ENCODE measurements around the gene DOCK10.

The DOCK10 gene

DNA sequence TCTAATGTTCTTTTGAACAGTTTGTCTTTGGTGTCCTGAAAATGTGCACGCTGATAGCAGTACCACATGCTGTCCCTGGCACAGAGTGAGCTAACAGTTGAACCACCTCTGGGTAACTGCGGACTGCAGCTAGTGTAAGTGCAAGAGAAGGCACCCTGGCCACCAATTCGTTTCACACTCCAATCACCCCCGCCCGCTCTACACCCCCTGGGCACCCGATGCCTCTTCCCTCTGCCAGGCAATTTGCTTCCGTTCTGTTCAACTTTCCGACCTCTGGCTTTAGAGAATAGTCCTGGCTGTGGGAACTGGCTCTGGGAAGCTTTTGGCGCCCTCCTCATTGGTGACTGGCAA is 1.4 kb downstream of the DOCK10 start:
- no peak for DNase-seq

DNA sequence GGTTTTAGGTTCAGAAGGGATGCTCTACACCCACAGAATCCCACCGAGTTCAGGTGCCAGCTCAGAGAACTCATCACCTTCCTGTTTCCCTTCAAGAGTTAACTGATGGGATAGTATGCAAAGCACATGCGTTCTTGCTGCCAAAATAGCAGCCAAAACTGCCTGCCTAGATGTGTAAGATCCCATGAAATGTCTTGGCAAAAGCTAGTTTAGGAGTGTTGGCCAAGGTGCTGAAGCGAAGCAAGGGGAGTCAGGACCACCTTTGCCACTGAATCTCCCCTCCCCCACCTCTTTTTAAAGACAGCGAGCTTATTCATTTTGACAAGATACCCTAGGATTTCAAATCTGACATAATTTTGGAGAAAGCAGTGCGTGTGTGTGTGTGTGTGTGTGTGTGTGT is 2.1 kb downstream of the DOCK10 start:
- DNase-seq, result no peak

DNA sequence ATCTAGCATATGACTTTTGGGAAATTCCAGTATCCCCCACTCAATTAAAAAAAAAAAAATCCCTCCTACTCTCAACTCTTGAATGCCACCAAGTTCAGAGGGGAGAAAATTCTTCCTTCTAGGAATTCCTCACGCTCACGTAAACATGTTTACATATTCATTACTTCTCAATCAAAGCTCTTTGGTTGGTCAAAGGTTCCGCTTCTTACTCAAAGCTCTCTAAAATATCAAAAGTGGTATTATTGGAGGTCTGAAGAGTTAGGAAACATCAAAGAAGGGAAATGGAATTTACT is 4.1 kb downstream of the DOCK10 start:
- DNase-seq, result no peak

DNA sequence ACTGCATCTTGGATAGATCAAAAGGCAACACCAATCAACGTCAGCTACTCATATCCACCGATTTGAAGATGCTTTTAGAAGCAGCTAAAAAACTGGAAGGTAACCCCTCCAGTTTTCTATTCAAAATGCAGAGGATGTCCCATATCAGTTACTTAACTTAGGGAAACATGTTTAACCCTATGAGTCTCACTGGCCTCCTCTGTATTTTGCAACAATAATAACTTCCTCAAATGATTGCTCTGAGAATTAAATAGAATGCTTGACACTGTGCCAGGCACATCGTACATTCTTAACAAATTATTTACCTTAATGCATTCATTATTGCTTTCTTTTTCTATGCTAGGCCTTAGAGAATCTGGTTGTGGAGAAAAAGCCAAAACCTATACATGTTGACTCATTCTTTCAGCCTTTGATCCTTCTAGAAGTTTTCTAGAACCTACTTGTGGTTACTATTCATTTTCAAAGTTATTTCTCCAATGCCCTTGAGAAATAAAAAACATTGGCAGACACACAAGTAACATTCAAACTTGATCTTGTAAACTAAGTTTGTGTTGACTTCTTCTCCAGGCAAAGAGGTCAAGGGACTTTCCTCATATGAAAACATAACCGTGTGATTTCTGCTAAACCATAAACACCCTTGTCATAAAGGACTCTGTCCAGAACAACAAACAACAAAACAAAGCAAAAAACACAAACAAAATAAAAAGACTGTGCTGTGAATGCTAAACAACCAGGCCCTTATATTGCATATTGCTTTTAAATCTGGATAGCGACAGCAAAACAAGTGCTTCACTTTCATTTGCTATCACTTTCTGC is 4.6 kb downstream of the DOCK10 start:
- DNase-seq, result no peak

DNA sequence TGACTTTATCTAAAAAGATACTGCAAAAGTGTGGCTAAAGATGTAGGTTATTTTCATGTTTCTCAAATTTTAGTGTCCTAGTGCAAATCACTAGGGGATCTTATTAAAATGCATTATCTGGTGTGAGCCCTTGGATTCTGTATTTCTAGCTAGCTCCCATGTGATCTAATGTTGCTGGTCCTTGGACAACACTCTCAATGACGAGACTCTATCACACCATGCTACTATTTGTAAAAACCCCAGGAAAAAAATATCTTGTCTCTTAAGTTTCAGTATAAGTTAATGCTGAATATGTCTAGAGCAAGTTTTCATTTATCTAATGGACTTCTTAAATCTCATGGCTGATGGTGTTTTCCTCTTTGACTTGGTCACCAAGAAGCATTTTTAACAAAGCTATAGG is 5.8 kb downstream of the DOCK10 start:
- DNase-seq, result no peak

DNA sequence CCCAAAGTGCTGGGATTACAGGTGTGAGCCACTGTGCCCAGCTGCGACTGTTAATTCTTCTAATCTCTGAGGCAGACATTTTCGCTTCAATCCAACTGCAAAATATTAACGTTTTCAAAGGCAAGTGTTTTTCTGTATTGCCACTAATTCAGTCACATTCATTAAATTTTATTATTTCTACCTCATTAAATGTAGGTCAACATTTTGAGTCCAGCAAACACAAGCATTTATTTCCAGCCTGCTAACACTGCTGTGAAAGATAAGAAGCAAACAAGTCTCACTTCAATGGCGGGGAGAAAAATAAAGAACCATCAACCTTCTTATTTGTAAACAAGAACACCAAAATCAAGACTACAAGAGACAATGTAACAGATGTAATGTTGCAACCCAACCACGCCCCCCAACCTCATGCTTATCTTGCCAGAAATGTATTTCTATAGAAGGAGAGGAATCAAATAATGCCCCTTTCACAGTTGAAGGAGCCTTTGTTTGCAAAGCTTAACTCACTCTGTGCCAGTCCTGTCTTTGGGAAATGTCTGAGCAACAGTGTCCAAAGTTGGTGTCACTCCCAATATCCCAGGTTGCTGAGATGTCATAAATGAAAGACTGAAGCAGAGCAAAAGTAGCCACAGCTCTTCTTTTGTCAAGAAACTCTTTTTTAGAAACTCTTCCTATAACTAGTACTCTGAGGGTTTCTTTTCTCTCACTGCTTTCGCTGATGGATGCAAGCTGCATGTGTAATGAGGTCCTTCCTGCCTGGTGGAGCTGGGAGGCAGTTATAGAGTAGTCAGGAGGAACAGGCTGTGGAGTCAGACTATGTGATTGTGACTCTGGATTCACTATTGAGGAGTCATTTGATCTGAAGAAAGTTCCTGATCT is 8.6 kb downstream of the DOCK10 start:
- no peak for DNase-seq

DNA sequence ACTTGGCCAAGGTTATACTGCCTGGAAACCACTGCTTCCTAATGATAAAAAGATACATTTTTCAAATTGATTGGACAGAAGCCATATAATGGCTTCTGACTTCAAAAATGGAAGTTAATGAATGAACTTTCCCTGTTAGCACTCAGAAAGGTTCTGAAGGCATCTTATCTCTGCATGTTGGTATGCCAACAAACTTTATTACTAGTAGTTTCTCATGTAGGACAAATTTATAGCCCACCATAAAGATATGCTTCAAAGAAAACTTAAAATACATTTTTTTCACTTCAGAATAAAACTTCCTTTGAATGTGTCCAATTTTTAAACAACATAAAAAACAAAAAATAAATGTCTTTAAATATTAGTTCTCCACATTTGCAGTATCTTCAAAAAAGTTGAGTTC is 10.0 kb downstream of the DOCK10 start:
- DNase-seq, result no peak

DNA sequence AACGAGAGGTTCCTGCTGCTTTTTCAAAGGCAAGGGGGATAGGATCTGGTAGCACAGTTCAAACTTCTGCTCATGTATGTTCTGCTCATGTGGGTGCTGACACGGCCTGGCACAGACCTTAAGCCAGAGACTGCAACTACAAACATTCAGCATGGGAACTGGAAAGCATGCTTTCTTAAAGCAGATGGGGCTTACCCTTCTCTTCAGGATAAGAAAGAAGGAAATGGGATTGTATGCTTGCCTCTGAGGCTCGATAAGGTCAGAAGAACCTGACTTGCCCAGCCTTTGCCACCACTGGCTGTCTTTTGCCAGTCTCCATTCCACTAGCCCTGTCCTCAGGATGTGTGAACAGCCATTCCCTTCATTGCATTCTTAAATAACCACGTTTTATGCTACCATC is 10.7 kb downstream of the DOCK10 start:
- no peak for DNase-seq

DNA sequence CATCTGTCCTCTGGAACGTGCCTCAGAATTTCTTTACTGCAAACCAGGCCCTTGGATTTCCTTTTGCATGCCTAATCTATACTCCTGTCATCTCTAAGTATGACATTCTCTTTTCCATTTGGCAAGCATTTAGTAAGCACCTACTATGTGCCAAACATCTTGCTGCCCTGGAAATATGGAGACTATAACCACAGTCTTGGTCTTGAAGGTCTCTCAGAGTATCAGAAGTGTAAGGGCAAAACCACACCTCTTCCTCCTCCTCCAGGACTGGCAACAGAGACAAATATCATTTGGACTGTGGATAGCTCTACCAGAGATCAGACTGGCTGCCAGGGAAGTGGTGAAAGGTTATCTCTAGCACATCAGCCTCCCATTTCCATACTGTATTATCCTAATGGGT is 11.4 kb downstream of the DOCK10 start:
- DNase-seq, result no peak

DNA sequence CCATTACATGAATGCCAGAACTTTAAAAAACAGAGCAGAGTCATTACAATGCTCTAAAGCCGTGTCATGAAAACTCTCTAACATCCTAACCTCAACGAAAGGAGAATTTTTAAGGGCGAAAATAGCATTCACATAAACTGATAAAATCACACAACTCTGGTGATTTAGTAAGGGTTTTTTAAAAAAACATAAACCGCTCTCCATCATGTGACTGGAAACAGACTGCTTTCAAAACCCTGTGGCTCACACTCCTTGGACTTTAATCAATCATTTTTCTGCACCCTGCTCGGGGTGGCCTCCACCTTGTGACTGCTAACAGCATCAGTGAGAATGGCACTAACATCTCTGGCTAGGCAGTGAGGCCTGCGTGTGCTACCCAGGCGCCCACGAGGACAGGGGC is 12.1 kb downstream of the DOCK10 start:
- no peak for DNase-seq

DNA sequence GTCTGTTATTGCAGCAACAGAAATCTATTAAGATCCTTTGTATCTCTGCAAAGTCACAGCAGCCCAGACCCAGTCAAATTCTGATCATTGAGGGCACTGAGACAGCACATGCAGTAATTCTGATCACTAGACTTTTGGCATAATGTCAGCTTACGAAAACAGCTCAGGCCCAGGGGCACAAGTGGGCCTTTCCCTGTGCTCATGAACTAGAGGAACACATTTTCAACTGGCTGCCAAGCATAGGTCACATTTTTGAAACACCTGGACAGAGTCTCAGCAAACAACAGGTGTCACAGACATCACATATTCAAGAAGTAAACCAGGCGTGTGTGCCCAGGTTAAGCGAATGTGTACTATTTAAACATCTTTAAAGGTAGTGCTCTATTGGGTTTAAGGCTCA is 13.7 kb downstream of the DOCK10 start:
- no peak for DNase-seq

DNA sequence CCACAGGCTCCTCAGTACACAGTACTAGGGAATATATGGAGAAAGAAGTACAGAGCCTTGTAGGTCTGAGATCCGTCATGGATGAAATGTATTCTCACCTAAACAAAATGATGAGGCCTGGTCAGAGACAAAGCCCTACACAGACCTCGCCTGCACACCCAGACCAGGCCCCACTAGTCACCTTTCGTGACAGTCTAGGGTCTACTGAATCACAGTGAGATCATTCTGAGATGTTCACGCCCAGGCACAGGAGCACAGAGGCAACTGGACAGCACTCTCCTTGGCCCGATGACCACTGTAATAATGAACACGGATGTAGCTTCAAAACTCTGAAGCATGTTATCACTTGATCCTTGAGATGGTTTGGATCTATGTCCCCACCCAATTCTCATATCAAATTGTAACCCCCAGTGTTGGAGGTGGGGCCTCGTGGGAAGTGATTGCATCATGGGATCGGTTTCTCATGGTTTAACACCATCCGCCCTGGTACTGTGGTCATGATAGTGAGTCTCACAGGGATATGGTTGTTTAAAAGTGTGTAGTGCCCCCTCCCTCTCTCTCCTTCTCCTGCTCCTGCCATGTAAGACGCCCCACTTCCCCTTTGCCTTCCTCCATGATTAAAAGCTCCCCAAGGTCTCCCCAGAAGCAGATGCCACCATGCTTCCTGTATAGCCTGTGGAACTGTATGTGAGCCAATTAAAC is 15.1 kb downstream of the DOCK10 start:
- no peak for DNase-seq

DNA sequence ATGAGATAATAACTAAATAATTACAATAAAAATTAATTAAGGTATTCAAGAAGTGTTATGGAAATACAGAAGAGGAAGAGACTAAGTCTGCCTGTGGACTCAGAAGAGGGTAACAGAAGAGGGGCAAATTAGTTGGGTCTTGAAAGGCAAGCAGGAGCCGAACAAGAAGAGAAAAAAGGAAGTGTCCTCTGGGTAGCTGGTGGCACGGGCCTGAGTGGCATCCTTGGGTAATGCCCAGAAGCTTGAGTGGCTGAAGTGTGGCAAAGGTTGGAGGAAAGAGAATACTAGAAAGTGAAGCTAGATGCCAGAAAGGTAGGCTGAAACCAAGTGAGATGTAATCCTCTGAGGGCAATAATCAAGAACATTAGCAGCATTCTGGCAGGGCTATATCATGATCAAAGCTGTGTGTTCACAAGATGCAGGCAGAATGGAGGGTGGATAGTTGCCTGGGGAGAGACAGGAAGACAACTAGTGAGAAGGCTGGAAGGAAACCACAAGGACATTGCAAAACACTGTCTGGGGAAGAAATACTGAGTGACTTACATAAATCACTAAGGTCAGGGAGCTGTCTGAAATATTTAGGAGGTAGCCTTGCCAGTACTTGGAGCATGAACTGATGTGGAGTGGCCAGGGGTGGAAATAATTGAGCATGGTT is 16.2 kb downstream of the DOCK10 start:
- no peak for DNase-seq

DNA sequence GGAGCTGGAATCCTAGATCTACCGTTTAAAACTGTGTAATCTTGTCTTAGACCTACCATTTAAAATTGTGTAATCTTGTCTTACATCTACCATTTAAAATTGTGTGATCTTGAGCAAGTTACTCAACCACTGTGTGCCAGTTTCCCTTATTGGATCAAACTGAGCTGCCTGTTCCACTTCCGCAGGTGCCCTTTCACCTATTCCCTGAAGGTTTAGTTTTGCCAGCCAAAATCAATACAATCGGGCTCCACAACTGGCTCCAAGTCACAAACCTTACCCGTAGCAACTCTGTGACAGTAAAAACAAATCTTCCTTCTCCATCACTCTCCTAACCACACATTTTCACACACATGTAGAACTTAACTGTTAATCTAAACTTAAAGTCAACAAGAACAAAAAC is 20.1 kb downstream of the DOCK10 start:
- DNase-seq, result no peak

DNA sequence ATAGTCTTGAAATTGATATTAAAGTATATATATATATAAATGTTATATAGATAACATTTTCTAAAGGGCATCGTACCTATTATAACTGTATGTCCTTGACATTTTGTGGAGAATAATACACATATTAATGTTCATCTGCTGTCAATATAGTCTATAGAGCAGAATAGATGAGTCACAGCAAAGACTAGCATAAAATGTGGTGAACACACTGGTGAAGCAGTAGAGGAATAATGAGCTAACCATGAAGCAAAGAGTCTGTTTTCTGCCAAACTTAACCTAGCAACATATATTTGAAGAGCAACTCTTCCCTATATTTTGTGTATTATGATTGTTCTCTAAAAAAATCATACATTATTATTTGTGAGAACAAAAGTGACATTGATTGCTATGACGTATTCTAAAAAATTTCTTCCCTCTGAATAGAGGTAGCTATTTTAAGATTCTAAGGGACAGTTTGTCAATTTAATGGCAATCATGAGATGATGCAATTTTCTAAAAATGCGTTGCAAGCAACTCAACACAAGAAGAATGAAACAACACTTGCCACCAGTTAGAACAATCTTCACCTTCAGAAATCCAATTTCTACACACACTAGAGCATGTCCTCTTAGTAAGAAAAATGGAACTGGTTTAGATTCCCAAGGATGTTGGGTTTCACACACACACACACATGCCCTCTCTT is 22.0 kb downstream of the DOCK10 start:
- DNase-seq, result no peak

DNA sequence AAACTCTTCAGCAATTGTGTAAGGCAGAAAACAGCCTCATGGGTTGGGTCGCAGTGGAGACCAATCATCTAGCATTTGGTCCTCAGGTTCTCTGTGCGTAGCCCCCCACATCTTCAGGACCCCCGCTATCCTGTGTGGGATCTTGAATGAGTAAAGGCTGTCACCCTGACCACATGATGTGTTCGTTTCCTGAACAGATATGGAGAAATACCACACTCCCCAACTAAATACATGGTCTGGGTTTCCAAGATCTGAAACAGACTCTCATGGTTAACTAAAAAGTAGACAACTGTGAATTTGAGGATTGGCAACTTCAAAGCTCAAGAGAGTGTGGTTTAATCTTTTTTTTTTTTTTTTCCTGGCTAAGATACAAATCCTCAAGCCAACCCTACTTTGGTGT is 23.2 kb downstream of the DOCK10 start:
- no peak for DNase-seq

DNA sequence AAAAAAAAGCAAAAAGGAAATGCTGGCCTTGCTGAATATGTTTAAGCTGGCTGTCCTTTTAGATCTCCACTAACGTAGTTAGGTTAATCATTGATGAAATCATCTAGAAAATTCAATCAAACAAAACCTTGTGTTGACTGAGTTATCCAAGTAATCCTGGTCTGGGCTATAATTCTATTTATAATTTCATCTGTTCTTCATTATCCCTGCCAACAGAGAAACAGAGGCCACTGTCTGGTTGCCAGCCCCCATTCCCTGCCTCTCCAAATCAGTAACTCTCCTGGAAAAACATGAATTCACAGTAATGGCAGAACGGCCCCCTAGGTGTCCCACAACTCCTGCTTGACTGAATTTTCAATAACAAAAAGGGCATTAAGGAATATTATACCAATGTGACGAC is 24.6 kb downstream of the DOCK10 start:
- no peak for DNase-seq

DNA sequence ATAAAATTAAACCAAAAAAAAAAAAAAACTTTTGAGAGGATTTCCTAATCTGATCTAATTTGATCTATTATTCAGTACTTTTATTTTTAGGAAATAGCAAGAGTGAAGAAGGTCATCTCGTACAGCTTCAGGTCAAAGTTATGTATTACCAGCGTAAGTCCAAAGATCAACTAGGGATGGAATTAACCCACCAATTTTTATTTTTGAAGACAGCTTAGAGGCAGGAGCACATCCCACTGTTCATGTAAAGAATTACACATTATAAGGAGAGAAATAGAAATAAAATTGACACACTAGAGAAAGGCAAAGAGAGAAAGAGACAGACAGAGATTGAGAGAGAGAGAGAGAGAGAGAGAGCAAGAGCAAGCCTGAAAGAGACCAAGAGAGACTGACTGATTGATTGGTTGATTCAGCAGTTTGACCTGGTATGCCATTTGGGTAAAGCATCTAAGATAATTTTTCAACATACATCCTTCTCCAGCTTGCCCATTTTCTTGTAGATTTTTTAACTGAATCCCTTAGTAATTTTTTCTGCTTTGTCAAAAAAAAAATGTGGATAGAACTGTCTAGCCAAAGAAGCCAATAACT is 25.1 kb downstream of the DOCK10 start:
- no peak for DNase-seq

DNA sequence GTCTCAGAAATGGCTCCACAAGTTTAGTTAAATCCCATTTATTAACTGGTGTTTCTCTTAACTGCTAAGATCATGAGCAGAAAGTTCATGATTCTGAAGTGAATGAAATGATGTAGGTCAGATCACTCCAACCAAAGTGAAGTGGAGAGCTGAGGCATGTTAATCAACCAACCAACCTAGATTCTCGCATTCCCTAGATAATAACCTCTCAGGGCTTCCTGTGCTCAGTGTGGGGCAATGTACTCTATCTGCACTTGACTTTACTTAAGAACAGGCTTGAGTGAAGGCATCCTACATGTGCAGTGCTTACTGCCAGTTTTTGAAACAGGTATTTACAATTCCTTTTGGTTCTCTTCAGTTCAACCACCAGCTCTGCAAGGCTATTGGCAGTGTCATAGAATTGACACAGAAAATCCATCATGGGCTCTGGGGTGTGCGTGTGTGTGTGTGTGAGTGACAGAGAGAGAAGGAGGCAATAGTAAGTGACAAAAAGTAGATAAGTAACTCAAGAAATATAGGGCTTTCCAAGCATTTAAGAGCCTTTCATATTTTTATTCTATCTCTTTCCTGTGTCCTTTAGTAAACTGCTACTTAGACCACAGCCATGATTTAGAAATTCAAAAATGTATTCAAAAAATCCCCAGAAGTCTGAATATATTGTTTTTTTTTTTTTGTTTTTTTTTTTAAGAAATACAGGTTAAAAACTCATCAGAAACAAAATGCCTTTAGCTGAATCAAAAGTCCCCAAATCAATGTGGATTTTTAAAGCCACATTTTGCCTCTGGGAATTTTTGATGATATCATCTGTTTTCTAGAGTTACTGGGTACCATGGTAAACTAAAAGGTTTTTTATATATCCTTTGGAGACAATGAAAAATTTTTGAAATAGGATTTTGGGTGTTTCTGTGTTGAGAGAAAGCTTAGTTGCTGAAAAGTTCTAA is 28.6 kb downstream of the DOCK10 start:
- no peak for DNase-seq

DNA sequence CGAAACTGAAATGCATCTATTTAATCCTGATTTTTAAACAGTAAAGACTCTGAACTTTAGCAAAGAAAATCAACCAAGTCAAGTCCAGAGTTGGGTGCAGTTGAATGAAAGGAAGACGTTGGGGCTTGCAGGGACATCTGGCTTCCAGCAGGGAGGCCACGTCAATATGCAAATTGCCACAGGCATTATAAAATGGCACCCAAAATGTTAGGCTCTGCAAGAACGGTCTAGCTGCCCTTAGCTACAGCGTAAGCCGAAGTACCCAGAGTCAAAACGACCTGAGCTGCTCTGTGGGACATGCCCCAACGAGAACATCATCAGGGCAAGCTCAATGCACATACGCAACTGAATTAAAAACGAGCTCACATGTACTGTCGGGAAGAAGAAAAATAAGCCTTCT is 30.7 kb downstream of the DOCK10 start:
- no peak for DNase-seq

DNA sequence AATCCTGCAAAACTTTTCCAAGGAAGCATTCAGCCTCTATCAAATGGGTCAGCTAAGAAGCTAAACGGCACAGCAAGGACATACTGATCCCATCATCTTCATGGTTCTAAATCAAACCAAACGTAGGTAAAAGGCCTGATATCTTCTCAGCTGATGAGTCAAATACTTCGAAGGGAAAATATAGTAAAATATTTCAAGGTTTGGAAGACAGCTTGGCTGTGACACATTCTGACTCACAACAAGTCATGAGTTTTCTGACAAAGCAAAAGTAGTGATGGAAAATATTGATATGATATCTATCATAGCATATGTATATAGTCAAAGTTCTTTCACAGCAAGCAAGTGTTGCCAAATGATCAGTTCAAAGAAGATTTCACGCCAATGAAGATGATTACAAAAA is 31.5 kb downstream of the DOCK10 start:
- no peak for DNase-seq
